ENCODE measurements around the gene TLK1.
"Not testable (repeated sequence)": the region's sequence is repeated elsewhere in the genome, so short reads cannot be mapped to it uniquely, and the experiment has no call there.

Gene TLK1

DNA sequence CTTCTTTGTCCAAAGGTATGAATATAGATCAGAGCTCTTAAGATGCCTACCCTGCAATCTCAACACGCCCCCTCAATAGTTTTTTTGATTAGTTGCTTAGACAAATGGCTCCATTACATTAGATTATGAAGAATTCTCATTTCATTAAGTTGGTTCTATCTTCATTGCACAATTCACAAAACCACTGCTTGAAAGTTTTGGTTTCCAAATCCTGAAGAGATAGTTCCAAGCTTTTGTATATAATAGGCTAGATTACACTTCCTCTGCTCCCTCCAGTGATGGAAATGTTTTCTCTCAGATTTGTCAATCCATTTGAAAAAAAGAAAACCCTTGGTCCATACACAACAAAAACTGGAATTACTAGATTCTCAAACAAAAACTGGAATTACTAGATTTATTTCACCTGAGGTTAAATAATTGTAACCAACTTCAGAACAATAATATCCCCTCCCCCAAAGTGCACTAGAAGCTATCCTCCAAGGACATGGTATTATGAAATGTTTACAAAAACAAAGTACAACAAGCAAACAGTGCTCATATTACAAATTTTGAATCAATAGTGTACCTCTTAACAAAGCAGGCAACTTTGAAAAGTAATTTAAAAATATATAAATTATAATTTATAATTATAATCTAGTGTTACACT lies 6.8 kb upstream of the TLK1 start:
- no peak for FAIRE-seq

DNA sequence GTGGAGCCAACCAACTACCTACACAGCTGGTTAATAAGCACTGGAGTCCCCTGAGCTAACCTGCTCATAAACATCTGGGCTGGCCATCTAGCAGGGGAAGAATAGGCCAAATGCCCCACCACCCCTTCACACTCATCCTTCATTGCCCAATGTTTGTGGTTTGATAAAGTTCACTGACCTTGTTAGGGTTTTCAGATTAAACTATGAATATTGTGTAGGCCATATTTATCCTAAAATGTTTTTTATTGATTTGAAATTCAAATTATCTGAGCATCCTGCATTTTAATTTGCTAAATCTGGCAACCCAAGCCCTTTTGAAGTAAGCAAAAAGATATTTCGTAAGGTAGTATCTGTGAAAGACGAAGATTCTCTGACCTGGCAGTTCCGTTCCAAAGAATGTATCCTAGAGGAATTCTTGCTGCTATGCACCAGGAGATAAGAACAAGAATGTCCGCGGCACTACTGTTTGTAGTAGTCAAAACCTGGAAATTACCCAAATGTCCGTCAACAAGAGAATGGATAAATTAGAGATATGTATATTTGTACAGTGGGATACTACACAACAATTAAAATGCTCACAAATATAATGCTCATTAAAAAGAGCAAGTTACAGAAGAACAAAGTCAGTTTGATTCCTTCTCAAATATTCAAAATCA lies 5.8 kb upstream of the TLK1 start:
- no peak for FAIRE-seq

DNA sequence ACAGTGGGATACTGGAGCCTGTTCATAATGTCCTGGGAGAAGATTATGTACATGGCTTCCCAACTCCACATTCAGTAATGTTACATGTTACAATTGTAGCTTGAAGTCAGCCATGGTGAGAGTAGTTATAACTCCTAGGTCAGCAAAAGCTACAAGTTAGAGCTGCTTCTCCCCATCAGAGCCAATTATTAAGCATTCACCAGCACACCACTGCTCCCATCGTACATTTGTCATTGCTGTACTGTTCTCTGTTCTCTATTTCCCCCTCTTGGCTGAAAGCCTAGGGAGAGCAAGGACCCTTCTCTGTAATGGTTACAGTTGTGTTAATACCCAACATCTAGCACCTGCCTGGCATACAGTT lies 5.3 kb upstream of the TLK1 start:
- FAIRE-seq = no peak

DNA sequence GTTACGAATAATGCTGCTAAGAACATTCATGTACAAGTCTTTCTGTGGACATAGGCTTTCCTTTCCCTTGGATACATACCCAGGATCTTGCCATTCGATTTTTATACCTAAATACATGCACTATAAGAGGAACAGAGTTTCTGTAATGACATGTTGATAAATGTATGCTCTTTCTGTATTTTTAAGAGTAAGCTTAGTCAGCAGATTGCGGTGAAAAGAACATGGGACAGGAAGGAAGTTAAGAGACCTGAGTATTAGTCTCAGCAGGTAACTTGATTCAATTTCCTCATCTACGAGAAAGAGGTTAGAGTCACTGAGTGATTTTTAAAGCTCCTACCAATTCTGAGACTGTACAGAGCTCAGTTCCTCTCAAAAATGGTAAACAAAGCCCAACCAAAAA lies 2.6 kb upstream of the TLK1 start:
- no peak for FAIRE-seq

DNA sequence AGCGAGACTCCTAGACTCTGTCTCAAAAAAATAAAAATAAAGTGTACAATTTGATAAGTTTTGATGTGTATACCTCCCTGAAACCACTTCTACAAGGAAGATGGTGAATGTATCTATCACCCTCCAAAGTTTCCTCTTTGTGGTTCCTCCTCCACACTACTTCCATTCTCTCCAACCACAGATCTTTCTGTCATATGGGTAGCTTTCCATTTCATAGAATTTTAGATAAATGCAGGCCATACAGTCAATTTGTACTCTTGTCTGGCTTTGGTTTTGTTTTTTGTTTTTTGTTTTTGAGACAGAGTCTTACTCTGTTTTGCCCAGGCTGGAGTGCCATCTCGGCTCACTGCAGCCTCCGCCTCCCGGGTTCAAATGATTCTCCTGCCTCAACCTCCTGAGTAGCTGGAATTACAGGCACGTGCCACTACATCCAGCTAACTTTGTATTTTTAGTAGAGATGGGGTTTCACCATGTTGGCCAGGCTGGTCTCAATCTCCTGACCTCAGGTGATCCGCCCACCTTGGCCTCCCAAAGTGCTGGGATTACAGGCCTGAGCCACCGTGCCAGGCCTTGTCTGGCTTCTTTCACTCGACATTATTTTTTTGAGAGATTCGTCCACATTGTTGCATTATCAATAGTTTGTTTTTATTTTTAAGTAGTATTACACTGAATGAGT lies 2.0 kb upstream of the TLK1 start:
- not testable (repeated sequence) for FAIRE-seq

DNA sequence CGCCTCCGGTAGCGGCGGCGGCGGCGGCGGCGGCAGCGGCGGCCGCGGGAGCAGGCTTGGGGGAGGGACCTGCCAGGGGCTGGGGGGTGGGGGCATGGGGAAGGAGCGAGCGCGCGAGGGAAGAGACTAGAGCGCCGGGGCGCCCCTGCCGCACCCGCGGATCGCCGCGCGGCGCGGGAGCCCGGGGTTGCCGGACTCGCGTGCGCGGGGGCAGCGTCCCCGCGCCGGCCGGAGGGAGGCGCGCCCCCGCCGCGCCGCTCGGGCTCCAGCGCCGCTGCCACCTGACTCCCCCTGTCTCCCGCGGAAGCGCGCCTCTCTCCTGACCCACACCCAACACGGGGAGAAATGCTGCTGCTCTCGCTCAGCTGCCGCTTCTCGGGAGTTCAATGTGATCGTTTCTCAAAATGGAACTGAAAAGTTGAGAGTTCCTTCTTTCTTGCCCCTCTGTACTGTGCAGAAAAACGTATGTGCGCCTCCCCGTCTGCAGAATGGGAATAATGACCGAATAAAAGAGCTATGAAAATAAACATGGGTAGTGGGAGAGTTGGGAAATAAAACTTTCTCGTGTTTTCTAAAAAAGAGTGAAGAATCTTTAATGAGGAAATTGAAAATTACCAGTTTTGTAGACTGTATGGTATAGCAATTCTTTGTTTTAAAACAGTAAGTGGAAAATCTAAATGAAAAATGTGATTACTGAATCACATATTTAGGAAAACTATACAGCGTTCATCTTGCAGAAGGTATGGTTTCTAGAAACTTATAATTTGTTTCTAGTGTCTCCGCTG lies 455 bp upstream of the TLK1 start:
- no peak for FAIRE-seq

DNA sequence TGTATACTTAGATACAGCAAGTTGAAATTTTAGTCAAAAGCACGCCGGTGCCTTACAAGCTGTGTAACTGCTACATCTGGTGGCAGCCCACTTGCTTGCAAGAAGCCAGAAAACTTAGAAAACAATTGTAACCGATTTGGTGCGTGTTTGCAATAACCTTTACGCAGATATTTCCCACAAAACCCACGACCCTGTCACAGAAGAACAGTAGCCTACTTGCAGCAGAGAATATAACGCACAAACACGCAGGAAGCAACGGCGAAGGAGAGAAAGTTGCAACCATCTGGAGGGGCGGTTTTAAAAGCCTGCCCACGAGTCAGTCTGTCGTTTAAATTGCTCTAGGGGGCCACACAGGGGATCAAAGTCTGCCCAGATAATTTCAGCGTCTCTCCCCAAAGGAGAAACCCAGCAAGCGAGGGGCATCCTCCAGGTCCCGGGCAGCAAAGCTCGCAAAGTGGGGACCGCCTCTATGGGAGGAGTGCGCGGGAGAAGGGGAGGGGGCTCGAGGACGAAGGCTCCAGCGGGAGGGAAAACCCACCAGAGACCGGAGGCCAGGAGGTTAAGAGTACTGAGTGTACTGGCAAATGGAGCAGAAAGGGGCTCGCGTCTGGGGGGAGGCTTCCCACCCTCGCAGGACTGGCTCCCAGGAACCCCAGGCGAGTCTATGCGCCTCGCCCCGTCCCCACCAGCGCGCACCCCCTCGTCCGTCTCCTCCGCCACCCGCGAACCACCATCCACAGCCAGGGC lies 1.1 kb downstream of the TLK1 start:
- FAIRE-seq = no peak

DNA sequence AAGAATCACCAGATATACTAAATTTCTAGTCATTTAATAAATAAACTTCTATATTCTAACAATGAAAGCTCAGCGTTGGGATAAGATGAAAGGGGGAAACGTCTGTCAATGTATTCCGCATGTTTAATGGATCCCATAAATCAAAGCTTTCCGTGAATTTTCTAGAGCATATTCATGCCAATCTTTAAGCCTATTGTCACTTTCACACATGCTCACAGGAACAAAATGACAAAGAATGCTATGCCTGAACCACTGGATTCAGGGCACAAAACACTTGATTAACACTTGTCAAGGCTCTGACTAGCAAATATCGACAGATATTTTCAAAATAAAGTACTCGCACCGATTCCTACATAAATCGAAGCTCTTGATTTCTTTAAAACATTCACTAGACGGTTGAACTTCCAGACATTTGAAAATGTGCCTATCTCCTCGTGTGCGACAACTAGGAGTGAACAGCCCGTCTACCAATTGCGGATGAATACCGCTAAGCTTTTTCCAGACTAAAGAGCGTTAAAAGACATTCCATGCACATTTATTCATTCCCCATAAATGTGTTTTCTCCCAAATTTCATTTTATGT lies 1.8 kb downstream of the TLK1 start:
- FAIRE-seq = no peak

DNA sequence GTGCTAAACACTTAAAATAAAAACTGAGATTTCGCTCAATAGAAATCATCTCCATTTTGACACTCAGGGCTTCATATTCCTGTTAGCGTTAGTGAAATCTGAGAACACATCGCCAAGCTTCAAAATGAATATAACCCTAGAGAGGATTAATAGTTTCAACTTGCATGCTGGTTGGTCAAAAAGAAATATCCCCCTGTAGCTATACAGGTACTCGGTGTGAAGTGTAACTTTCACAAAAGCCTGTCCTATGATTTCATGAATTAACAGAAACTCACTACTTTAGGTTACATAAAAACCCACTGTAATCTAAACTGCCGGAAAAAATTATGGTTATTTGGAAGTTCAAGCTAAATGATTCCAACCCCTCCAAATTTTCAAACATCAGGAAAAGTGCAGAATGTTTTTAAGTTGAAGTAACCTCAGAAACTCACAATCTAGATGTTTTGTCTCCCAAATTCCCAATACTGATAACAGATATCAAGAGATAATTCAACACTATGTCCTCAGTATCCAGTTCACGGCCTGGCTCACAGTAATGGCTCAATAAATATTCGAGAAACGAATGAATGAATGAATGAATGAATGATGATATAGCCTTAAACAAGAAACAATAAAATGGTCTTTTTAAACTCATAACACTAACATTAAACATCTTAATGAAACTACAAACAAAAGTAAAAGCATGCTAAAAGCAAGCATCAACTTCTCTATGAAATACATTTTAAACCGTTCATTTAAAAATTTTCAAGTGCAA lies 2.5 kb downstream of the TLK1 start:
- FAIRE-seq = peak; percentile 74

DNA sequence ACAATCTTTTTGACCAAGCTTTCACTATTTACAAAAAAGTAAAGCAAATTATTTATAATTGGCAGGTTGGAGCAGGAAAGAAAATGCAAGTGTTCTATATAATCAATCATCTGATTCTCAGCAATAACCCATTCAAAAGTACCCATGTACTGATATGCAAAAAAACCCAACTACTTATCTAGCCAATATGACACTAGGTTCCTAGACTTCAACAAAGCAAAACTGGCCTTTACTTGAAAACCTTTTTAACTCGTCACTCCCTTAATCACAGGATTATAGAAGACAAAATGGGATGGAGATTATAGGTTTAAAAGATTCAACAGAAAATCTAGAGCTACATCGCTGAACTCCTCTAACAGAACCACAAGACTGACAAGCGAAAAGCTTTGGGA lies 3.6 kb downstream of the TLK1 start:
- FAIRE-seq = no peak

DNA sequence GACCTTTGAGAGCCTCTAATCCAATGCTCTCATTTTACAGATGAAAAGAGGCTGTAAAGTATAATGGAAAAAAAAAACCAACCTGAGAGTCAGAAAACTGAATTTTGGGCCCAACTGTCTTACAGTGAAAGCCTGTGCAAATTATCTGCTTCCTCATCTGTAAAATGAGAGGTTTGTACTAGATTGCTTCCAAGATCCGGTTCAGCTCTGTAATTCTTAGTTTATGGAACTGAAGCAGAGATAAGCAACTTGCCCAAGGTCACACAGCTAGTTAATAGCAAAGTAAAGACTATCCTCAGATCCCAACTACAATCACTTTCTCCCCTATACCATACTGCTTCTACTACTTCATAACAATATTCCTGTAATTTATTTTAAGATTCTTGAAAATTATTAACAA lies 6.3 kb downstream of the TLK1 start:
- no peak for FAIRE-seq

DNA sequence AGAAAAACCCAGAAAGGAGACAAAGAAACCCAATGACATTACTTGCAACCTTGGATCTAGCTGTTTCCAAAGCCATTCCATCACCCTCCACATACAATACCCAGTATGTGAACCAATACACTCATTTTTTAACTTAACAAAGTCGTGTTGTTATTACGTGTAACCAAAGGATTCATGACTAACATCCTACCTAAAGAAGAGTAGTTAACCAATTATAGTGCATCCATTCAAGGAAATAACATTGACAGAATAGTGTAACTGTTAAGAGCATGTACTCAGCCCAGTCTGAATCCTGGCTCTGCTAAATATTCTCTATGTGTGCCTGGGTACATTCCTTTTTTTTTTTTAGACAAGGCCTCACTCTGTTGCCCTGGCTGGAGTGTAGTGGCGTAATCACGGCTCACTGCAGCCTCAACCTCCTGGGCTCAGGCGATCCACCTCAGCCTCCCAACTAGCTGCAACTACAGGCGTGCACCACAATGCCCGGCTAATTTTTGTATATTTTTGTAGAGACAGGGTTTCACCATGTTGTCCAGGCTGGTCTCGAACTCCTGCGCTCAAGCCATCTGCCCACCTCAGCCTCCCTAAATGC lies 9.9 kb downstream of the TLK1 start:
- no peak for FAIRE-seq

DNA sequence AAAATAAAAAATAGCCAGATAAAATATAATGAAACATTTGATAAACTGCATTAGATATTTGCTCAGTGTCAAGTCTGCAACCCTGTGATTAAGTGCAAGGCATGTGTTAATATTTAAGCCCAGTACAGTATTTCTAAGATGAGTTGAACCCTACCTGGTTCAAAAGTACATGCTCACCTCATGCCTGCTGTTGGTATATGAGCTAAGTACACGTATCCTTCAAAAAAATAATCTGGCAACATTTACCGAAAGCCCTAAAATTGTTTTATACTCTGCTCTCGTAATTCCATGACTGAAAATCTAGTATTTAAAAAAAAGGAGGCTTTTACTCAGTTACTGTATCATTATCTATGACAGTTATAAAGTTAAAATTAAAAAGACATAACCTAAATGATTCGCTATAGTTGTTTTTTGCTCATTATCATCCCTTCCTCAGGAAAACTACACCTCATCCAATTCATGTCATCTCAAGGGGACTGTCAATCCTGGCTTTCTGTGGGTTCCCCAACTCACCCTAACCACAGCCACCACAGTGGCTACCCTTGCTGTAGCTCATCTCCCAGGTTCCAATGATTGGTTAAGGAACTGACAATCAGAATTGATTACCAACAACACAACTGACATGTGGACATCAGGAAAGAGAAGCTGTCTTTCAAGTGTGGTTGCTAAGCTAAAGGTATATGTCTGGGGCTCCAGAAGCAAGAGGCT lies 10.6 kb downstream of the TLK1 start:
- FAIRE-seq = no peak

DNA sequence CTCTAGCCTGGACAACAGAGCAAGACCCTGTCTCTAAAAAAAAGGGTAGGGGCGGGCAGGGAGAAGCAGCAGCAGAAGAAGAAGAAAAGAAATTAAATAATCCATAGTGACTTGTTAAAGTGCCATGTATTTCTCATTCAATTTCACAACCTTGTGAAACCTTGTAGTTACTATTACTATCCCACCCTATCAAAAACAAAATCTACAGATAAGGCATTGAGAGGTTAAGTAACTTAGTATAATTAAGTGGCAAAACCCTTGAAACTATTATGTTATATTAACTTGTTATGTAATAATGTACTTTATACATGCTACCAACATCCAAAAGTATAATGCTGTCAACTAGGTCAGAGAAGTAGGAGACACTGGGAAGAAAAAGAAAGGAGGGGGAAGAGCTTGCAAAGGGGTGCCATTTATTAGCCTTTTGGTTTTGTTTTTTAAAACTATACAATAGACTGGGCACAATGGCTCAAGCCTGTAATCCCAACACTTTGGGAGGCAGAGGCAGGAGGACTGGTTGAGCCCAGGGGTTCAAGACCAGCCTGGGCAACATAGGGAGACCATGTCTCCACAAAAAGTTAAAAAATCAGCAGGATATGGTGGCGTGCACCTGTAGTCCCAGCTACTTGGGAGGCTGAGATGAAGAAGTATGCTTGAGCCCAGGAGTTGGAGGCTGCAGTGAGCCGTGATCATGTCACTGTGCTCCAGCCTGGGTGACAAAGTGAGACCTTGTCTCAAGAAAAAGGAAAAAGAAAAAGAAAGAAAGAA lies 11.3 kb downstream of the TLK1 start:
- no peak for FAIRE-seq

DNA sequence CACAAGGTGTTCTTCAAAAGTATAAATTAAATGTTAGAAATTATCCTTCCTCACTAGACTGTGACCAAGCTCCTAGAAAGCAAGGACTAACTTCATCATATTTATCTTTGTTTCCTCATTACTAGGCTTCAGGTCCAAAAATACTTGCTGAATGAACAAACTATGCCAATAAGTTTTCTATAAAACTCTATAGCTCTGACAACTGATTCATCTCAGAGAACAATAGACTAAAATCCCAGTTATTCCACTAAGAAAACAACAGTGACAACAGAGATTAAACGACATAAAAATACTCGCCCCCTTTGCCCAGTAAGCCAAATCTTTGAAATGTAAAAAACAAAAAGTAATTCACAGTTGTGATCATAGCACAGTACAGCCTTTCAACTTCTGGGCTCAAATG lies 13.6 kb downstream of the TLK1 start:
- no peak for FAIRE-seq

DNA sequence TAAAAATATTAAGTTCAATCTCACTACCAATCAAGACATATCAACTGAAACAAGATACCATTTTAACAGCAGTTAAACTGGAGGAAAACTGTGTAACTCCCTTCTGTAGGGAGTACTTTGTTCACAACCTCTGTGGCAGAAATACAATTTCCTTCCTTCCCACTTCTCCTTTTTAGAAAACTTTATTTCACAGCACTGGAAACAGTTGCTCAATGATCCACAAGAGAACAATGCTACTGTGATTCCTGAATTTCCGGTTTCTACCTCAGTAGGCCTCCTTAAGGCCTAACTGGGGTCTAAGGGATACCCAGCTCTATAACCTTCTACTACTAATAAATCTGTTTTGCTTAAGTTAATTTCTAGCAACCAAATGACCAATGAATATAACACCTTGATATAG lies 14.1 kb downstream of the TLK1 start:
- no peak for FAIRE-seq

DNA sequence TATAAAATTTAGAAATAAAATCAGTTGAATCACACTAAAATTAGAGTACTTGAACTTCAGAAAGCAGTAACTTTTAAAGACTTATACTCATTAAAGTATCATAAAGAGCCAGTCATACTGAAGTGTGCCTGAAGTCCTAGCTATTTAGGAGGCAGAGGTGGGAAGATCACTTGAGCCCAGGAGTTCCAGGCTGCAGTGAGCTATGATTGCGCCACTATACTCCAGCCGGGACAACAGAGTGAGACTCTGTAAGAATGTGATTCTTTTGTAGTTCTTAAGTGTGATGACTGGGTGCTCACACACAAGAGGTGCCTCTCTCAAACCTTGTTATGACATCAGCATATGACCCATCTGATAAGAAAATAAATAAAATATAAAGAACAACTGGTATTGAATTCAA lies 14.6 kb downstream of the TLK1 start:
- no peak for FAIRE-seq

DNA sequence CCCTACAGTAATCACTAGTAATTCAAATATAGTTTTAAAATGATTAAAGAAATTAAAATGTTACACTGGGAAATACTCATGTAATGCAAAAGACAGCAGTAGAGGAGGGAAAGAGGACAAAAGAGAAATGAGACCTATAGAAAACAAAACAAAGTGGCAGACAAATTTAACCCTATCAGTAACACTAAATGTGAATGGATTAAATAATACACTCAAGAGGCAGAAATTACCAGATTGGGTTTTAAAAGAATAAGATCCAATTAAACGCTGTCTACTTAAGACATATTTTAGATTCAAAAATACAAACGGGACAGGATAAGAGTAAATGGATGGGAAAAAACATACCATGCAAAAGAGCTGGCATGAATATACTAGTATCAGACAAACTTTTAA lies 17.0 kb downstream of the TLK1 start:
- peak; percentile 34 for FAIRE-seq

DNA sequence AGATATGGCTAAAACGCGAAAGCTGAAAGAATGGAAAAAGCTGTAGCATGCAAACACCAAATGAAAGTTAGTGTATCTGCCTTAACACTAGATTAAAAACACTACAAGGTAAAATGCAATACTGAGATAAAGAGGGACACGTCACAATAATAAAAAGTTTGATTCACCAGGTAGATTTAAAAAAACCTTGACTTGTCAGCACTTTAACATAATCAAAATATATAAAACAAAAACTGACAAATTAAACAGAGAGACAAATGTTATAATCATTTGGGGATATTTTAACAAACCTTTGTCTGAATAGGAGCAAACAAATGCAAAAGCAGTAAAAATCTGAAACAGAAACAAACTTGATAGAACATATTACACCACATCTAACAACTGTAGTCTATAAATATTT lies 18.3 kb downstream of the TLK1 start:
- peak; percentile 33 for FAIRE-seq

DNA sequence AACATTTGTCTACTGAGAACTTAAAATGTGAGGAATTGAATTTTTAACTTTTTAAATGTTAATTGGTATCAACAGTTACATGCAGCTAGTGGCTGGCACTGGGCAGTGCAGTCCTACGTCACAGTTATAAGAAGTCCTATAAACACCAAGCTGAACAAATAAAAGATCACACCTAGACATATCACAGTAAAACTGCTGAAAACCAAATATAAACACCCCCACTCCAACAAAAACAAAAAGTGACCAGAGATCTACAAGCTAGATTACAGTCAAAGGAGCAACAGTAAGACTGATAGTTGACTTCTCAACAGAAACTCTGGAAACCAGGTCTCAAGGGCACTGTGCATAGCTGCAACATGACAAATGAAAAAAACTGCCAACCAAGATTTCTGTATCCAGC lies 19.4 kb downstream of the TLK1 start:
- FAIRE-seq = no peak
